GM18502 (cell line): ENCODE results near the gene CYP2S1.
"Not testable (repeated sequence)": the region's sequence is repeated elsewhere in the genome, so short reads cannot be mapped to it uniquely, and the experiment has no call there.

Experiments used
- ATAC-seq: cut with Tn5 transposase; IDR thresholded peaks from one replicate; pipeline ENCODE4 v1.9.1; 2021; ENCODE audit warnings: mild to moderate bottlenecking; ENCODE audit not compliant: unreplicated experiment, poor library complexity

Gene CYP2S1

DNA sequence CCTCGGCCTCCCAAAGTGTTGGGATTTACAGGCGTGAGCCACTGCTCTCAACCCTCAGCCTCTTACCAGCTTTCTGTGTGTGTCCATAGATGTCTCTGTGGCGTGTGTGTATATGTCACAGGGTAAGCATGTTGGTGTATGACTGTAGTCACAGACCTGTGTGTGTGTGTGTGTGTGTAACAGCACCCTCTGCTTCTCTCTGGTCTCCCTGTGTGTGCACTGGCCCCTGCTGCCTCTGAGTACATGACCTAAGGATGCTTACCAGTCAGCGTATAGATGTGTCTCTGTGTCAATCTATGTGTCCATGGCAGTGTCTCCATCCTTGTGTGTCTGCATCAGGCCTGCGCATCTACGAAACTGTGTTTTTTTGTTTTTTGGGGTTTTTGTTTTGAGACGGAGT is 31.6 kb downstream of the CYP2S1 start:
- no peak for ATAC-seq

GRCh38 chr19:41225238-41226052 is 32.4 kb downstream of the CYP2S1 start:
- ATAC-seq = no peak

- no peak for ATAC-seq
These were observed 33.2 kb downstream of the CYP2S1 start for GRCh38 chr19:41226053-41226873.

- no peak for ATAC-seq
These were observed 33.9 kb downstream of the CYP2S1 start for GRCh38 chr19:41226874-41227390.

- ATAC-seq = no peak
These were observed 35.5 kb downstream of the CYP2S1 start for GRCh38 chr19:41228486-41228885.

GRCh38 chr19:41229338-41229737 is 36.3 kb downstream of the CYP2S1 start:
- not testable (repeated sequence) for ATAC-seq

DNA sequence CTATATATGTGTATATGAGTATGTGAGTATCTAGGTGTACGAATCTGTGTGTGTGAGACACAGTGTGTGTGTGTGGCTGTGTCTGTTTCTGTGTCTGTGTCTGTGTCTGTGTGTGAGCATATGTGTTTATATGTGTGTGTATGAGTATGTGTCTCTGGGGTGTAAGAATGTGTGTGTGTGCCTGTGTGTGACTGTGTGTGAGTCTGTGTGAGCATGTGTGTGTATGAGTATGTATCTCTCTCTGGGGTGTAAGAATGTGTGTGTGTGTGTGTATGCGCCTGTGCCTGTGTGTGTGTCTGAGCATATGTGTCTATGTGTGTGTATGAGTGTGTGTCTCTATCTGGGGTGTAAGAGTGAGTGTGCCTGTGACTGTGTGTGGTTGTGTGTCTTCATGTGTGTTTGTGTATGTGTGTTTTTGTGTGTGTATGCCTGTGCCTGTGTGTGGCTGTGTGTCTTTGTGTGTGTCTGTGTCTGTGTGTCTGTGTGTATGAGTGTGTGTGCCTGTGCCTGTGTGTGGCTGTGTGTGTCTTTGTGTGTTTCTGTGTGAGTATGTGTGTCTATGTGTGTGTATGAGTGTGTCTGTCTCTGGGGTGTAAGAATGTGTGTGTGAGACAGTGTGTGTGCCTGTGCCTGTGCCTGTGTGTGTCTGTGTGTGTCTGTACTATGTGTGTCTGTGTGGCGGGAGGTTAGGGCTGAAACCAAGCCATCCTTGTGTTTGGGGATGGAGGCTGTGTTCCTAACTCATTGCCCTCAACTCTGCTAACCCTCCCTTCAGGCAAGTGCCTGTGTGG is 37.2 kb downstream of the CYP2S1 start:
- no peak for ATAC-seq

GRCh38 chr19:41232686-41233085 is 39.7 kb downstream of the CYP2S1 start:
- no peak for ATAC-seq

DNA sequence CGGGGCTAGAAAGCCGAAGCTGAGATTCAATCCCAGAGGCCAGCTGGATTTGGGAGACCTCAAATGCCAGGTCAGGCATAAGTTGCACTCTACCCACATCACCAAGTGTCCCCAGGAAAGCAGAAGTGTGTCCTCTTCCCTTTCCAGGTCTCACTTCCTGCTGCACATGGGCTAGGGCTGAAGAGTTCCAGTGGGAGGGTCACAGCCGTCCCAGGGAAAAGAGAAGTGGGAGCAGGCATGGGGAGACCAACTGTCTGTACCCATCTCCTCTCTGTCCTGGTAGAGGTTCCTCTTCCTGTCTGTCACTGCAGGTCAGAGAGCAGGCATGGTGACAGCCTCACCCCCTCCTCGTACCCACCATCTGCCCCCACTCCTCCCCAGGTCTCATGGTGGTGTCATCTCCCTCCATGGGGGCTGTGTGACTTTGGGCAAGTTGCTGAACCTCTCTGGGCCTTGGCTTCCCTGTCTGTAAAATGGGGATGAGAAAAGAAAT is 40.8 kb downstream of the CYP2S1 start:
- no peak for ATAC-seq

DNA sequence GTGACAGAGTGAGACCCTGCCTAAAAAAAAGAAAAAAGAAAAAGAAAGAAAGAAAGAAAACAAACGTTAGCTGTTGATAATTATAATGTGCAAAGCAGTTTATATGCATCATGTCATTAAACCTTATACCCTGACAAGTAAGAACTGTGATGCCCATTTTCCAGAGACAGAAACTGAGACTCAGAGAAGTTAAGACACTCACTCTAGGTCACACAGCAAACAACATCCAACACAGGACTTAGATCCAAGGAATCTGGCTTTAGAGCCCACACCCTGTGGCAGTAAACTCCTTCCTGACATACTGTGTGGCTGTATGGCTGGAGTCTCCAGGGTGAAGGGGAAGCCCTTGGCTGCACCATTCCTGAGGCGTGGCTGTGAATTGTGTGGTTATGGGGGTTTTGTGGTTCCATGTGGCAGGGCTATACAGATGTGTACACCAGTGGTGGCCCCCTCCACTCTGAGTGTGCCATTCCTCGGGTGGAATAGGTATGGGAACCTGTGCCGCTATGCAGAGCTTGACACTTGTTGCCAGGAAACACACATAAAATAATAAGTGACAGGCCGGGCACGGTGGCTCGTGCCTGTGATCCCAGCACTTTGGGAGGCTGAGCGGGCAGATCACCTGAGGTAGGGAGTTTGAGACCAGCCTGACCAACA is 41.6 kb downstream of the CYP2S1 start:
- ATAC-seq = no peak

DNA sequence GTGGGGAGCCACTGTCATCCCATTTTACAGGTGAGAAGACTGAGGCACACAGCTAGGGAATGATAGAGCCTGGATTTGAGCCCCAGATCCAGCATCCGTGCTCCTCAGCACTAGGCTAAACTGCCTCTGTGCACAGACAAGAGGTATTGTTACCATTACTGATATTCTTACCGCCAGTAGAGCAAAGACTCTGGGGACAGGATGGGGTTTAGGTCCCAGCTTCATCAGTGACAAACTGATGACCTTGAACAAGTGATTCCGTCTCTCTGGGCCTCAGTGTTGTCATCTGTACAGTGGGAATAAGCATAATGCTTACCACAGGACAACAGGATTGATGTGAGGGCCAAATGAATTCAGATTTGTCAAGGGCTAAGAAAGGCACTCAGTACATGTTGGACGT is 42.5 kb downstream of the CYP2S1 start:
- no peak for ATAC-seq

DNA sequence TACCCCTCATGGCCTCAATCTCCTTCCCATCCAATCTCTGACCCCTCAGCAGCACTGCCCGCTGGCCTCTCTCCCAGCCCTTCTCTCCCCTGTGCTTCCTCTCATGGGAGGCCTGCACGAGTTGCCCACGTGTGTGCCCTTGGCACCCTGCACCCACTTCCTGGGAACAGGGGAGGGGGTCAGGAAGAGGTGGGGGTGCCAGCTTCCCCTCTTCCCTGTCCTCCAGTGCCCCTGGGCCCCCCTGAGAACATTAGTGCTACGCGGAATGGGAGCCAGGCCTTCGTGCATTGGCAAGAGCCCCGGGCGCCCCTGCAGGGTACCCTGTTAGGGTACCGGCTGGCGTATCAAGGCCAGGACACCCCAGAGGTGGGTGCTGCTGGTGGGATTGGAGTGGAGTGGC is 45.2 kb downstream of the CYP2S1 start:
- ATAC-seq = no peak

GRCh38 chr19:41239363-41239762 is 46.3 kb downstream of the CYP2S1 start:
- ATAC-seq = no peak

DNA sequence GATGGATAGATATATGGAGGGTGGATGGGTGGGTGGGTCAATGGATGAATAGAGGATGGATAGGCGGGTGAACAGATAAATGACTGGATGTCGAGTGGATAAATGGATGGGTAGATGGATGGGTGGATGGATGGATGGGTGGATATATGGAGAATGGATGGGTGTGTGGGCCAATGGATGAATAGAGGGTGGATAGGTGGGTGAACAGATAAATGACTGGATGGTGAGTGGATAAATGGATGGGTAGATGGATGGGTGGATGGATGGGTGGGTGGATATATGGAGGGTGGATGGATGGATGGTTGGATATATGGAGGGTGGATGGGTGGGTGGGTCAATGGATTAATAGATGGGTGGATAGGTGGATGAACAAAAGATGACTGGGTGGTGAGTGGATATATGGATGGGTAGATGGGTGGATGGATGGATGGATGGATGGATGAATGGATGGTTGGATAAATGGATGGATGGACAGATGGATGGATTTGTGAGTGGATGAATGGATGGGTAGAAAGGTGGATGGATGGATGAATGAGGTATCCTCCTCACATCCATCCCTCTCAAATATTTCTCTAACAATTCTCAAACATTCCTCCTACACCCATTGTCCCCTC is 47.0 kb downstream of the CYP2S1 start:
- ATAC-seq = no peak

GRCh38 chr19:41241859-41242258 is 48.8 kb downstream of the CYP2S1 start:
- ATAC-seq = no peak

DNA sequence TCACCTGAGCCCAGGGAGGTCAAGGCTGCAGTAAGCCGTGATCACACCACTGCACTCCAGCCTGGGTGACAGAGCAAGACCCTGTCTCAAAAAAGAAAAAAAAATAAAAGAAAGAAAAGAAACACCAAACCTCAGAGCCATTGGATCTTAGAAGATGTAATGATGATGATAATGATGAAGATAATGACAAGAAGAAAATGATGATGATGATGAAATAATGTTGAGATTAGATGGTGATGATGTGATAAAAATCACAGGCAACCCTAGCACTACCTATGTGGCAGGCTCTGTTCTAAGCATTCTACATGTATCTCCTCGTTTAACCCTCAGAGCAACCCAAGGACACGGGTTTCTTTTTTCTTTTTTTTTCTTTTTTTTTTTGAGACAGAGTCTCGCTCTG is 51.1 kb downstream of the CYP2S1 start:
- ATAC-seq = no peak

DNA sequence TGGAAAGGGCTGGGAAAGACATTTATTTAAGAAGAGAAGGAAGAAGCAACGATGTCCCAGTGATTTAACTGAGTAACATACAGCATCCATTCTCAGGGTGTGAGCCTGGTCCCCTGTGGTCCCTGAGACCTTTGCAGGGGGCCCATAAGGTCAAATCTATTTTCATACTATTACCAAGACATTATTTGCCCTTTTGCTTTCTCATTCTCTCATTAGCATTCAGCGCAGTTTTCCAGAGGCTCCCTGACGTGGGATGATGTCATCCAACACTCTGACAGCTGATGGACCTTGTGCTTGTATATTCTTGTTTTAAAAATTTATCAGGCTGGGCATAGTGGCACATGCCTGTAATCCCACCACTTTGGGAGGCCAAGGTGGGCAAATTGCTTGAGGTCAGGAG is 52.8 kb downstream of the CYP2S1 start:
- no peak for ATAC-seq

- ATAC-seq = no peak
These were observed 55.9 kb downstream of the CYP2S1 start for GRCh38 chr19:41248895-41249294.

DNA sequence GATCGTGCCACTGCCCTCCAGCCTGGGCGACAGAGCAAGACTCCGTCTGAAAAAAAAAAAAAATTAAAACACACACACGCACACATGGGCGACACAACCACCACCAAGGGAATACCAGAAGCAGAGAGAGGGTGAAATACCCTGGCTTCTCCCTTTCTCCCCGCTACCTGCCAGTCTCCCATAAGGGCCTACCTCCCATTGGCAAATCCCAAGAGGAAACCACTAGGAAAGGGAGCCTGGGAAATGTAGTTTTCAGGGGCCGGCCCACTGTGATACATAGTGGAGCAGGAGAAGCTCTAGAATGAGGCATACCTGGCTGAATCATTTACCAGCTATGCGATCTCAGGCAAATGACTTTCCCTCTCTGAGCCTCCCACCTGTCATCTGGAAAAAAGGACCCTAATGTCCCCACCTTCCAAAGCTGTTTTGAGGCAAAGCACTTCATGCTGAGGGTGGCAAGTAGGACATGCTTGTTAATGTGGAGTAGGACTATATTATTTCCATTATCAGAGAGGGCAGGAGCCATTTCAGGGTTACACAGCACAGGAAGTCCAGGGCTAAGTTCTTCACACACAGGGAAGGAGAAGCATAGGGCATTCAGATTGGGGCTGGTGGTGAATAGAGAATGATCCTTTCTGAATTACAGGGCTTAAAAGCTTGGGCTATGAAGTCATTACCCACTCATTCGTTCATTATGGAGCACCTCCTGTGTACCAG is 56.8 kb downstream of the CYP2S1 start:
- no peak for ATAC-seq
